B cell (primary cell): ENCODE data around the gene VKORC1.

Experiments
- EZH2 ChIP-seq: IDR thresholded peaks from 2 replicates; pipeline ENCODE4 v1.6.1; 2012; ENCODE audit warnings: borderline replicate concordance, low read depth, mild to moderate bottlenecking, moderate library complexity, low read length; ENCODE audit not compliant: insufficient read depth, poor library complexity, severe bottlenecking
- TF ChIP-seq, protein P1 (sequence below): fragments of 200-600 bp; IDR thresholded peaks from one replicate; pipeline ENCODE4 v1.8.0; 2022; ENCODE audit warnings: antibody characterized with exemption, mild to moderate bottlenecking

DNA sequence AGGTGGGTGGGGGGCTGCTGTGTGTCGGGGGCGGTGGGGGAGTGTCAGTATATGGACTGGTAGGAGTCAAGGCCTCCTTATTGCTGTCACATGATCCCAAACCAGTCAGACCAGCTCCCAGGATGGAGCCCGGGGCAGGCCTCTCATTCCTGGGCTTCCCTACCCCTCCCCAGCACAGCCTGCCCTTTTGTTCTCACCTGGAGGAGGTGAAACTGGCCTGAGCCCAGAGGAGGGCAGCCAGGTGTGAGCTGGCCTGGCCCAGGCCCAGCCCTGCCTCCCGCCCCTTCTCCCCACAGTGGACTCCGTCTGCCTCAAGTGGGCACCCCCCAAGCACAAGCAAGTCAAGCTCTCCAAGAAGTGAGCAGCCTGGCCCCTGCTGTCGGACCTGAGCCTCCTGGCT lies 36.3 kb upstream of the VKORC1 start:
- TF ChIP-seq, protein P1, sequence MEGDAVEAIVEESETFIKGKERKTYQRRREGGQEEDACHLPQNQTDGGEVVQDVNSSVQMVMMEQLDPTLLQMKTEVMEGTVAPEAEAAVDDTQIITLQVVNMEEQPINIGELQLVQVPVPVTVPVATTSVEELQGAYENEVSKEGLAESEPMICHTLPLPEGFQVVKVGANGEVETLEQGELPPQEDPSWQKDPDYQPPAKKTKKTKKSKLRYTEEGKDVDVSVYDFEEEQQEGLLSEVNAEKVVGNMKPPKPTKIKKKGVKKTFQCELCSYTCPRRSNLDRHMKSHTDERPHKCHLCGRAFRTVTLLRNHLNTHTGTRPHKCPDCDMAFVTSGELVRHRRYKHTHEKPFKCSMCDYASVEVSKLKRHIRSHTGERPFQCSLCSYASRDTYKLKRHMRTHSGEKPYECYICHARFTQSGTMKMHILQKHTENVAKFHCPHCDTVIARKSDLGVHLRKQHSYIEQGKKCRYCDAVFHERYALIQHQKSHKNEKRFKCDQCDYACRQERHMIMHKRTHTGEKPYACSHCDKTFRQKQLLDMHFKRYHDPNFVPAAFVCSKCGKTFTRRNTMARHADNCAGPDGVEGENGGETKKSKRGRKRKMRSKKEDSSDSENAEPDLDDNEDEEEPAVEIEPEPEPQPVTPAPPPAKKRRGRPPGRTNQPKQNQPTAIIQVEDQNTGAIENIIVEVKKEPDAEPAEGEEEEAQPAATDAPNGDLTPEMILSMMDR: no peak
- TF ChIP-seq EZH2: no peak
